ENCODE results near the gene NSMCE1.

Gene NSMCE1

GRCh38 chr16:27268376-27269299 is at the start of gene NSMCE1:
Gene NSMCE1 (minus strand): TSS chr16:27268772. CDS start chr16:27257570, 11,202 bp downstream.
- peak; percentile 87 for DNase-seq

- no peak for DNase-seq
These were observed 49.3 kb upstream of the NSMCE1 start for GRCh38 chr16:27317738-27318391.

GRCh38 chr16:27317320-27317719 is 48.7 kb upstream of the NSMCE1 start:
- no peak for DNase-seq

DNA sequence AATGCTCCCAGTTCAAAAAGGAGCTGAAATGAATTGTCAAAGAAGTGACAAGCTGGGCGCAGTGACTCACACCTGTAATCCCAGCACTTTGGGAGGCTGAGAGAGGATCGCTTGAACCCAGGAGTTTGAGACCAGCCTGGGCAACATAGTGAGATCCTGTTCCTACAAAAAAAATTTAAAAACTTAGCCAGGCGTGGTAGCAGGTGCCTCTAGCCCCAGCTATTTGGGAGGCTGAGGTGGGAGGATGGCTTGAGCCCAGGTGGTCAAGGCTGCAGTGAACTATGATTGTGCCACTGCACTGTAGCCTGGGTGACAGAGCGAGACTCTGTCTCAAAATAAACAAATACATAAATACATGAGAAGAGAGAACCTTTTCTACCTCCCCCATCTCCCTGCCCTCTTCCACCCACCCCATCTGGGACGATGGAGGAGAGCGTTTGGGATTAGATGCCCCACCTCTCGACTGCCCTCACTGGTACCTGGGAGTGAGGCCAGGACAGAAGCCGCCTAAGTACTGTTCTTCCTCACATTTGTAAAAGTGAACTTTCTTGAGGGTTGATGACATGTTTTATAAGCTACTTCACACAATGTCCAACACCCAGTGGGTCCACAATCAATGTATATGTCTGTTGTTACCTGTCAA is 47.6 kb upstream of the NSMCE1 start:
- no peak for DNase-seq

DNA sequence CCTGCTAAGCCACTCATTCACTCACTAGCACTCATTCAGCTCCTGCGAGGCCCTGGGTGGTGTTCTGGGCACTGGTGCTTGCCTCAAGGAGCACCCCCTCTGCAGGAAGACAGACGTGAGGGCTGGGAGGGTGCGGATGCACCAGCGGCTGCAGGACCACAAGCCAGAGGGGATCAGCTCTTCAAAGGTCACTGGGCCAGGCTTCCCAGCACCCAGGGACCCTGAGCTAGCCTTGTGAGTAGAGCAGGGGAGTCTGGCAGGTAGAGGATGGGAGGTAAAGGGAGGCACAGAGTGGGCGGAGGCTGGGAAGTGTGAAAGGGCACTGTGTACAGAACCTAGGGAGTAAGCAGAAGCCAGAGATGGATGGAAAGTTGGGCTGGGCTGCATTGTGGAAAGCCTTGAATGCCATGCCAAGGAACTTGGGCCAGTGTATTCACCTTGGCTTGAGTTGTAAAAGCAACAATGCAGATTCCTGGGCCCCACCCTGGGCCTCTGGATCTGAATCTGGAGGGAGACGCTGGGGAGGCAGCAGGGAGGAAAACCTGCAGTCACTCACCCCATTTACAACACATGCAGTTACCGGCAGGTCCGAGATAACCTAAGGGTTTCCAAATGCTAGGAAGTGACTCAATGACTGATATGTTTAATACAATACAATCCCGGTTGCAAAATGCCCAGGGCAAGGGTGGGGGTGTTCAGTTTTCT is 46.9 kb upstream of the NSMCE1 start:
- DNase-seq, result no peak

GRCh38 chr16:27314986-27315332 is 46.4 kb upstream of the NSMCE1 start:
- DNase-seq, result no peak

DNA sequence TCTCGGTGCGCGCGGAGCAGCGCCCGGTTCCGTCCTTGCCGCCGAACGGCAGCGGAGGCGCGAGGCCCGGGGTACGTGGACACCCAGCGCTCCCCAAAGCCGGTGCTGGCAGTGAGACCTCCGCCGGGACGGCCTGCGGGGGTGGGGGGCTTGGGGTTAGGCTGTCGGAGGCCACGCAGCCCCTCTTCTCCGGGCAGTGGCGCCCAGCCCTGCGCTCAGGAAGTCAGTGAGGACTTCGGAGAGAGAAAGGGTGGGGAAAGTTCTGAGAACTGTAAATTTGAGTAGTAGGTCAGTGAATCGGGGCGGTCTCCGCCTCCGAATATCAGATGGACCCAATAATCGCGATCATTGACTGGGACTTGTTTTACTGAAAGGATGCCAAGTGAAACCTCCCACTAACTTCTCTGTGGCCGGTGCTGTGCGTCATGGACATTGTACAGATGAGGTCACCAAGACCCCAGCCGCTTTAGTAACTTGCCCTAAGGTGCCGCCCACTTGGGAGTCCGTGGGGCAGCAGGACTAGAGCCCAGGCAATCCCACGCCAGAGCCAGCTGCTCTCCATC is 45.7 kb upstream of the NSMCE1 start:
- no peak for DNase-seq

DNA sequence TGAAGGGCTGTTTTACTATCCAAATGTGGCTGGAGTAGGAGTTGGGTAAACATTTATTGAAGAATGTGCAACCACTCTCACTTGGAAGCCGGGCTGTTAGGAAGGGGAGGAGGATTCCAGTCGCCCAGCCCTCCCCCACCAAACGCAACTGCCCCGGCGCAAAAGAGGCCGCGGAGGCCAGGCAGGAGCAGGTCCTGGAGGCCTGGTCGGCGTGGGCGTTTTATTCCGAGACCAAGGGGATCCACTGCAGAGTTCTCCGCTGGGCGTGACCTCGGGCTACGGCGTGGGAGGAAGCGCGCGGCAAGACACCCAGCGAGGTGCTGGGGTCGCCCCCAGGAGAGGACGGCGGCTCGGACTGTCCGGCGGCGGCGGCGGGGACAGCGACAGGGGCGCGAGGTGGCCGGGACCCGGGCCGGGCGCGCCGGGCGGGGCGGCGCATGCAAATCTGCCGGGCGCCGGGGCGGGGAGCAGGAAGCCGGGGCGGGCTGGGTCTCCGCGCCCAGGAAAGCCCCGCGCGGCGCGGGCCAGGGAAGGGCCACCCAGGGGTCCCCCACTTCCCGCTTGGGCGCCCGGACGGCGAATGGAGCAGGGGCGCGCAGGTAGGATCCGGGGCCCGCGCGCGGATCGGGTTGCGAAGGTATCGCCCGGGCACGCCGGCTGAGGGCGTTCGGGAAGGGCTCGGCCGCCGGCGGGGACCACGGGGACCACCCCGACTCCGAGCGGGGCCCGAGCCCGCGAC is 45.0 kb upstream of the NSMCE1 start, which contains the start of gene IL4R:
IL4R (plus strand) TSS at position 553 of the 739 bp plus-strand sequence. CDS start 26,230 bp downstream, outside the sequence.
- no peak for DNase-seq

DNA sequence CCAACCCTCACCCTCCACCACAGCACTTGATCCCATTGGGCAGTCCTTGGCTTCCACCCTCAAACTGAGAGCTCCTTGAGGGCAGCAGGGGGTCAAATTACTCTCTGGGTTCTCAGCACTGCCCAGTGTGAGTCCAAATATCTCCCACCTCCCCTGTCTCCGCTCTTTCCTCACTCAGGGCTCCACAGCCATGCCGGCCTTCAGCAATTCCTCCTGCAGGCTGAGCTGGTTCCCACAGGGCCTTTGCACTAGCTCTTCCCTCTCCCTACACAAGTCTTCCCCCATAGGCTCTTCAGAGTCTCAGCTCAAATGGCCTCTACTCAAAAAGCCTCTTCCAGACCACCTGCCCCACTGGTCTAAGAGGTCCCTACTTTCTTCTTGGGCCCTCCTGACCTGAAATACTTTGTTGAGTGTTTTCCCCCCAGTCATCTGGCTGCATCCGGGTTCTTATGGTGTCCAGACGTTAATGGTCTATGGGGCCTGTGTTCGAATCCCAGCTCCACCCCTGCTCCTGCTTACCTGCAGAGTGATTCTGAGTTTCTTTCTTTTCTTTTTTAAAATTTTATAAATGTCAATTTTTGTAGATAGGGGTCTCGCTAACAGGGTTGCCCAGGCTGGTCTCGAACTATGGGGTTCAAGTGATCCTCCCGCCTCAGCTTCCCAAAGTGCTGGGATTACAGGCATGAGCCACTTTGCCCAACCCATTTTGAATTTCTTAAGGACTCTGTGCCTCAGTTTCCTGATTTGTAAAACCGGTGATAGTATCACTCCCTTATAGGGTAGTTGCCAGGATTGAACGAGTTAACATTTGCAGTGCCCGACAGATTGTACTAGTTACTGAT is 44.2 kb upstream of the NSMCE1 start:
- DNase-seq, result no peak

DNA sequence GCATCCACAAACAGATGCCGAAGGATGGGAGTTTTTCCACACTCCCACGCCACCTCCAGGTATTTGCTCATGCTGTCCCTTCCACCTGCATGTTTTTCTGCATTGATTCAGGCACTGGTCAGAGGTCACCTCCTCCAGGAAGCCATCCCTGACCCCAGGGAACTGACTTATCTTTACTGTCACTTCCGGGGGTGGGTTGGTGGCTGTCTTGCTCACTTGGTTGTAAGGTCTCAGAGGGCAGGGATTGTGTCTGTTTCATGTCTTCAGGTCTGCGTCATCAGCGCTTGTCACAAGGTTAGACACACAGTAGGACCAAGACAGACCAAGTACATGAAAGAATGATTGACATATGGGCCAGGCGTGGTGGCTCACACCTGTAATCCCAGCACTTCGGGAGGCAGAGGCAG is 43.3 kb upstream of the NSMCE1 start:
- no peak for DNase-seq

- no peak for DNase-seq
These were observed 42.9 kb upstream of the NSMCE1 start for GRCh38 chr16:27311448-27311830.

- no peak for DNase-seq
These were observed 42.2 kb upstream of the NSMCE1 start for GRCh38 chr16:27310576-27311447.

GRCh38 chr16:27308792-27309191 is 40.2 kb upstream of the NSMCE1 start:
- no peak for DNase-seq

- no peak for DNase-seq
These were observed 37.4 kb upstream of the NSMCE1 start for GRCh38 chr16:27305839-27306442.

- no peak for DNase-seq
These were observed 36.5 kb upstream of the NSMCE1 start for GRCh38 chr16:27304881-27305745.

- no peak for DNase-seq
These were observed 35.5 kb upstream of the NSMCE1 start for GRCh38 chr16:27304102-27304501.

GRCh38 chr16:27303256-27304100 is 34.9 kb upstream of the NSMCE1 start:
- no peak for DNase-seq

GRCh38 chr16:27302126-27302525 is 33.6 kb upstream of the NSMCE1 start:
- no peak for DNase-seq
